SK-N-SH (cell line): ENCODE data around the gene EIF3D. TPM values are rescaled to one million over a fixed set of nuclear protein-coding genes. Genes with fewer than 3 reads are reported as not detected.
A peak's percentile ranks its signal among the peaks of the same experiment; 100 is the strongest.

Source experiments
- CHD2 ChIP-seq: fragments of 150-350 bp; IDR thresholded peaks from 2 replicates; pipeline ENCODE4 v1.6.1; 2018; ENCODE audit warnings: low read length; ENCODE audit not compliant: partially characterized antibody
- CTCF ChIP-seq: fragments of 200-600 bp; sonication (generic); IDR thresholded peaks from 2 replicates; pipeline ENCODE4 v1.6.1; 2017; ENCODE audit warnings: antibody characterized with exemption, mild to moderate bottlenecking, moderate library complexity
- ELF1 ChIP-seq: IDR thresholded peaks from 2 replicates; pipeline ENCODE4 v1.4.0; 2012
- FOSL2 ChIP-seq: IDR thresholded peaks from 2 replicates; pipeline ENCODE4 v1.4.0; 2012; ENCODE audit warnings: low read depth, mild to moderate bottlenecking, moderate library complexity, borderline replicate concordance
- GABPA ChIP-seq: IDR thresholded peaks from 2 replicates; pipeline ENCODE4 v1.4.0; 2012; ENCODE audit warnings: low read depth, mild to moderate bottlenecking
- IRF3 ChIP-seq: fragments of 150-350 bp; IDR thresholded peaks from 2 replicates; pipeline ENCODE4 v1.6.1; 2016; ENCODE audit warnings: mild to moderate bottlenecking, low read depth, low read length
- JUND ChIP-seq: IDR thresholded peaks from 2 replicates; pipeline ENCODE4 v1.4.0; 2012
- MAX ChIP-seq: IDR thresholded peaks from 2 replicates; pipeline ENCODE4 v1.4.0; 2012; ENCODE audit warnings: low read depth
- MEF2A ChIP-seq: IDR thresholded peaks from 2 replicates; pipeline ENCODE4 v1.4.0; 2012; ENCODE audit warnings: low read depth, borderline replicate concordance
- MXI1 ChIP-seq: IDR thresholded peaks from 2 replicates; pipeline ENCODE4 v1.6.1; 2012; ENCODE audit warnings: mild to moderate bottlenecking, low read depth, low read length, improper control_type of control experiment
- NFIC ChIP-seq: IDR thresholded peaks from 2 replicates; pipeline ENCODE4 v1.4.0; 2012; ENCODE audit warnings: borderline replicate concordance
- NRF1 ChIP-seq: IDR thresholded peaks from 2 replicates; pipeline ENCODE4 v1.6.1; 2012; ENCODE audit warnings: low read depth, mild to moderate bottlenecking, low read length
- POLR2AphosphoS5 ChIP-seq: IDR thresholded peaks from 2 replicates; pipeline ENCODE4 v1.6.1; 2012; ENCODE audit warnings: low read depth, low read length
- RAD21 ChIP-seq: IDR thresholded peaks from 2 replicates; pipeline ENCODE4 v1.6.1; 2012; ENCODE audit warnings: mild to moderate bottlenecking, low read length
- REST ChIP-seq: IDR thresholded peaks from 2 replicates; pipeline ENCODE4 v1.6.1; 2012; ENCODE audit warnings: mild to moderate bottlenecking, low read depth, low read length, moderate library complexity
- RFX5 ChIP-seq: IDR thresholded peaks from 2 replicates; pipeline ENCODE4 v1.6.1; 2012; ENCODE audit warnings: mild to moderate bottlenecking, improper control_type of control experiment, low read length
- RXRA ChIP-seq: IDR thresholded peaks from 2 replicates; pipeline ENCODE4 v1.4.0; 2012; ENCODE audit warnings: low read depth, mild to moderate bottlenecking, borderline replicate concordance
- SIN3A ChIP-seq: IDR thresholded peaks from 2 replicates; pipeline ENCODE4 v1.6.1; 2012; ENCODE audit warnings: low read depth, mild to moderate bottlenecking, low read length, moderate library complexity, borderline replicate concordance
- TEAD4 ChIP-seq: IDR thresholded peaks from 2 replicates; pipeline ENCODE4 v1.4.0; 2012; ENCODE audit warnings: mild to moderate bottlenecking, borderline replicate concordance; ENCODE audit not compliant: insufficient read depth
- USF2 ChIP-seq: fragments of 150-350 bp; IDR thresholded peaks from 2 replicates; pipeline ENCODE4 v1.6.1; 2017; ENCODE audit warnings: antibody characterized with exemption, low read length, low read depth, borderline replicate concordance
- YY1 ChIP-seq: IDR thresholded peaks from 2 replicates; pipeline ENCODE4 v1.4.0; 2012; ENCODE audit warnings: low read depth, mild to moderate bottlenecking
- polyA plus RNA-seq, 3 experiments: library from polyadenylated mRNA; depleted of rRNA; stranded (reverse); fragments of >200 nt; gene quantifications; 2 replicates each; pipeline ENCODE4 v1.2.3, GENCODE V29; 2012

The EIF3D gene
- polyA plus RNA-seq, 1 of the 3 experiments (the other 2 are of a cell fraction): 423 TPM

- TF ChIP-seq CTCF (no peak), JUND (peak; percentile 78; the same call in 1 of the 2 replicates), MAX (no peak; the same call in 1 of the 2 replicates), IRF3 (no peak), RAD21 (no peak), CHD2 (no peak), NRF1 (no peak), RFX5 (no peak), MEF2A (no peak), FOSL2 (peak; percentile 74; the same call in 1 of the 2 replicates), MXI1 (no peak), ELF1 (no peak), USF2 (no peak), POLR2AphosphoS5 (no peak), YY1 (no peak), REST (no peak), GABPA (no peak), SIN3A (no peak), RXRA (no peak; the same call in 1 of the 2 replicates), TEAD4 (peak; percentile 89), NFIC (peak; percentile 52; the same call in 1 of the 2 replicates)
These were observed 67.0 kb downstream of the EIF3D start (continued) for GRCh38 chr22:36461665-36462649.

Other genes with a start within 250 kb of the EIF3D start
- gene MYH9, start 141.2 kb downstream of the EIF3D start, polyA plus RNA-seq (2012; rRNA removed): 202 and 303 TPM in 2 replicates
- 251 and 284 TPM in 2 replicates for gene TXN2, start 47.5 kb downstream of the EIF3D start, polyA plus RNA-seq (2012; rRNA removed)
- 4.3 and 7.9 TPM in 2 replicates for gene FOXRED2, start 22.1 kb downstream of the EIF3D start, polyA plus RNA-seq (2012; rRNA removed)
- 0.03 TPM in 1 of 2 replicates, not detected in the other for gene CACNG2, start 174.6 kb upstream of the EIF3D start, polyA plus RNA-seq (2012; rRNA removed)
- 29.4 and 31.5 TPM in 2 replicates for gene IFT27, start 247.0 kb upstream of the EIF3D start, polyA plus RNA-seq (2012; rRNA removed)